GM10847 (cell line): Measurements from ENCODE around the gene TRAF3.

ENCODE experiments used
- POLR2A ChIP-seq: IDR thresholded peaks from 2 replicates; pipeline ENCODE4 v1.6.1; 2011; ENCODE audit not compliant: insufficient read length; ENCODE audit errors: extremely low read depth

Gene TRAF3

GRCh38 chr14:102748806-102749205, 28.4 kb upstream of the TRAF3 start:
- TF ChIP-seq POLR2A: no peak

GRCh38 chr14:102749393-102750305, 27.6 kb upstream of the TRAF3 start:
- no peak for TF ChIP-seq POLR2A

- TF ChIP-seq POLR2A: no peak
Observed at GRCh38 chr14:102750376-102750775, 26.9 kb upstream of the TRAF3 start.

GRCh38 chr14:102751088-102751487, 26.2 kb upstream of the TRAF3 start:
- TF ChIP-seq POLR2A: no peak

GRCh38 chr14:102752239-102752847, 24.9 kb upstream of the TRAF3 start:
- no peak for TF ChIP-seq POLR2A

GRCh38 chr14:102754370-102755262, 22.6 kb upstream of the TRAF3 start:
- TF ChIP-seq POLR2A: no peak

- no peak for TF ChIP-seq POLR2A
Observed at GRCh38 chr14:102757646-102758045, 19.6 kb upstream of the TRAF3 start.

- no peak for TF ChIP-seq POLR2A
Observed at GRCh38 chr14:102758087-102758486, 19.2 kb upstream of the TRAF3 start.

- no peak for TF ChIP-seq POLR2A
Observed at GRCh38 chr14:102759456-102760187, 17.6 kb upstream of the TRAF3 start.

GRCh38 chr14:102760496-102761193, 16.6 kb upstream of the TRAF3 start:
- no peak for TF ChIP-seq POLR2A

GRCh38 chr14:102761206-102761605, 16.0 kb upstream of the TRAF3 start:
- TF ChIP-seq POLR2A: no peak

- peak; percentile 32 for TF ChIP-seq POLR2A
Observed at GRCh38 chr14:102764220-102764671, 13.0 kb upstream of the TRAF3 start.

- TF ChIP-seq POLR2A: no peak
Observed at GRCh38 chr14:102768223-102769048, 8.8 kb upstream of the TRAF3 start.
